Inferior parietal cortex (tissue), 1 donor: ENCODE measurements around the gene TBC1D9B.
"Not testable (repeated sequence)": the region's sequence is repeated elsewhere in the genome, so short reads cannot be mapped to it uniquely, and the experiment has no call there.

Experiments used
- DNase-seq: peaks from one replicate; pipeline ENCODE4 v3.0.0-alpha.2; 2016; ENCODE audit errors: extremely low spot score

Gene TBC1D9B

GRCh38 chr5:179885491-179886090 is 22.1 kb downstream of the TBC1D9B start:
- no peak for DNase-seq

GRCh38 chr5:179883163-179883562 is 24.5 kb downstream of the TBC1D9B start:
- no peak for DNase-seq

DNA sequence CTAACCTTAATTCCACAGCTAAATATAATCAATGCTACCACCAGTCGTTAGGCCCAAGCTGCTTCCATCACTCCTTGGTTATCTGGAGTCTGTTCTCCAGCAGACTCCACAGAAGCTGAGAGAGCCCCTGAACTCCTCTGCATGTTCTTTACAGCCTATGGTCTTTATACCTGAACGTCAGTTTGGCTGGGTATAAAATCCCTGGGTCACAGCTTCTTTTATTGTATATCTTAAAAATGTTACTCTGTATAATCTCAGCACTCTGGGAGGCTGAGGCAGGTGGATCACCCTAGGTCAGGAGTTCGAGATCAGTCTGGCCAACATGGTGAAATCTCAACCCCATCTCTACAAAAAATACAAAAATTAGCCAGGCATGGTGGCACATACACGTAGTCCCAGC is 25.4 kb downstream of the TBC1D9B start:
- DNase-seq: no peak

DNA sequence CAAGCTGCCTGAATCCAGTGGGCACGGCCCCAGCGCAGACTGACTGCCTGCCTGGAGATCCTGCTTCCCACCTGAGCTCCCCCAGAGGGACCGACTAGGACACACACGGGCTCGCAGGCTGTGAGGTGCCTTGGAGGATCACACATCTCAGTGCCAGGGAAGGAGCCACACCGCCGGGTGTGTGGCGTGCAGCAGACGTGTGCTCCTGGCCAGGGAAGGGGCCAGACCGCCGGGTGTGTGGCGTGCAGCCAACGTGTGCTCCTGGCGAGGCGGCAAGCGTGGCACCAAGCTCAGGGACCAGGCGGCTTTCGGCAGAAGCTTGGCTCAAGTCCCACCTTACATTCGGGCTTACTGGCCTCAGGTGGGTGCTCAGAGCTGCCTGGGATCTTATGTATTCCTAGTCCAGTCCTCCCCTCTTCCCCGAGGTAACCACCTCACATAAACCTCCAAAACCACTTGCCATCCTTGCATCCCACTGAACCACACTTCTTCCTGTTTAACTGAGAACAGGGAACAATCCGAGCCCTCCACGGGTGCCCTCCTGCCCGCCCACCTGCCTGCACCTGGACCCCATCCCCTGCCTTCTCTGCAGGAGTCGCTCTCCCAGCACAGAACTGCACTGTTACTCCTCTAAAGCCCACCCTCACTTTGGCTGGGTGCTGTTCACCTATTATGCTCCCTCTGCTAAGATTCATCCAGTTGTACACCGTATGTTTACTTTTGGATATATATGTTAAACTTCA is 26.7 kb downstream of the TBC1D9B start:
- DNase-seq: no peak

DNA sequence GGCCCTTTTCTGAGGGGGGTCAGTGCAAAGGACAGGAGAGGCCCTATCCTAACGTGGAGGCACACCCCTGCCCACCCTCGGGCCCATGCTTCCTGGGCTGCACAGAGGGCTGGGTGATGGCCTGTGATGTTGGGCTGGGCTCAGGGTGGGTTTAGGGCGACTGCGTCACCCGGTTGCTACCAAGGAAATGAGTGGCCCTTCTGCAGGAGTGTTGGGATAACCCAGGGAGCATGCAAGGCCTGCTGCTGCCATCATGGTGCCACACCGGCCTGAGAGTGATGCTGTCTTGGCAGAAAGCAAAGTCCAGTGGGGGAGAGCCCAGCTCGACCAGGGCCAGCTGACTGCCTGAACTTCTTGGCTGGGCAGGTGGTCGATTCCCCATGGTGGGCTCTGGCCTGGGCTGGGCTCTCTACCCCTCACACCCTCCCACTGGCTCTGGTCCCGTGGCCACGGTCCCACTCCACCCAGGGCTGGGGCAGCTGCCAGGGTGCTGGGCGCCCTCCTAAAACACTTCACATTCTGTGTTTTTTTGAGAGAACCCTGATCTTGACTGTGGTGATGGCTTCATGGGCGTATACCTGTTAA is 27.5 kb downstream of the TBC1D9B start:
- DNase-seq: no peak

DNA sequence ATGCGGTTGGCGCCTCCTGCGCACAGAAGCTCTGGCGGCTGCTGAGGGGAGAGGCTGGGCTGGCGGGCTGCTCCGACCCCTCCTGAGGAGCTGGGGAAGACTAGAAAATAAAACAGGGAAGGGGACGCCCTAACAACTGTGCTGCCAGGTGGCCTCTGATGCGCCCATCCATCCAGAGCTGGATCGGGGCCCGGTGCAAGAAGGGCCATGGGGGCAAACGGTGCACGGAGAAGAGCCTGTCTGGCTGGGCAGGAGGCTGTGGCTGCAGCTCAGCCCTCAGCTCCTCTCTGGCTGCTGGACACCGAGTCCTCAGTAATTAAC is 28.0 kb downstream of the TBC1D9B start:
- DNase-seq: no peak

- no peak for DNase-seq
Measured at GRCh38 chr5:179879003-179879689, 28.6 kb downstream of the TBC1D9B start.

- no peak for DNase-seq
Measured at GRCh38 chr5:179878222-179879002, 29.3 kb downstream of the TBC1D9B start.

GRCh38 chr5:179876610-179876952 is 31.1 kb downstream of the TBC1D9B start:
- DNase-seq: no peak

- no peak for DNase-seq
Measured at GRCh38 chr5:179875741-179876609, 31.7 kb downstream of the TBC1D9B start.

DNA sequence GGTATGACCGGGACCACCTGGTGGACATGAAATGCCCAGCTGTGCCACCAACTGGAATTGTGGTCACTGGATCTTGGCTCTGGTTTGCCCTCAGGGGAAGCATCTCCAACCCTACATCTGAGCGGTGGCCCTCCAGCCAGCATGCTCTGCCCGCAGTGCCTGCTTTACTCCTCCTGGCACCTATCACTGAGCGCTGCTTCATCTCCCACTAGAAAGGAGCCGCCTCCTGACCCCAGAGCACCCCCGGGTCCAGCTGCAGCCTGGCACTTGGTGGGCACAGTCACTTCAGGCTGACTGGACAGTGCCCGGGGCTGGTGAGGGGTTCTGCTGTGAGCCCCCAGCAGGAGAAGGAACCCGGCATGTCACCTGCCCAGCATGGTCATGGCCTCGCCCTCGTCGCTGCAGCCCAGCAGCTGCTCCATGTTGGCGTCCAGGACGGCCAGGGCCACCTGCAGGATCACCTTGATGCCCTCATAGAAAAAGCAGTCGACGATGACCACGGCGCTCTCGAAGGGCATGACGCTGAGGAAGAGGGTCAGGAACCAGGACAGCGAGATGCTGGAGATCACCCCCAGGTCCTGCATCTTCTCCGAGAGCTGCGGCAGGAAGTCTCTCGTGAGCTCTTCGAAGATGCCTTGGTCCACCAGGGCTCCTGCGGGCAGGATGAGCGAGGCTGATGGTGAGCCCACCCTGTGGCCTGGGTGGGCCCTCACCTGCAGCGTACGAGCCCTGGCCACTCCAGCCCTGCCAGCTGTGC is 33.0 kb downstream of the TBC1D9B start:
- DNase-seq: no peak

- no peak for DNase-seq
Measured at GRCh38 chr5:179874136-179874535, 33.6 kb downstream of the TBC1D9B start.

- no peak for DNase-seq
Measured at GRCh38 chr5:179873588-179874110, 34.0 kb downstream of the TBC1D9B start.

- no peak for DNase-seq
Measured at GRCh38 chr5:179872828-179873575, 34.7 kb downstream of the TBC1D9B start.

- DNase-seq: no peak
Measured at GRCh38 chr5:179872055-179872827, 35.5 kb downstream of the TBC1D9B start.

DNA sequence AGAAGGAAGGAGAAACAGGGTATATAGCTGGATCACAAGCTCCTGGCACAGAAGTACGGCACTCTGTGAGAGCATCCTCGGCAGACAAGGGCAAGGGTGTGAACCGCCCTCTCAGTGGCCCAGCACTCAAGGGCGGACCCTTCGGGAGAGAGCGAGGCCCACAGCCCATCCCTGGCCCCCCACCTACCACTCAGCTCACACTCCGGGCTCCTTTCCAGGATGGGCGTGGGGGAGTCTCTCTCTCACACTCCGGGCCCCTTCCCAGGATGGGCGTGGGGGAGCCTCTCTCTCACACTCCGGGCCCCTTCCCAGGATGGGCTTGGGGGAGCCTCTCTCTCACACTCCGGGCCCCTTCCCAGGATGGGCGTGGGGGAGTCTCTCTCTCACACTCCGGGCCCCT is 36.2 kb downstream of the TBC1D9B start:
- DNase-seq: not testable (repeated sequence)

DNA sequence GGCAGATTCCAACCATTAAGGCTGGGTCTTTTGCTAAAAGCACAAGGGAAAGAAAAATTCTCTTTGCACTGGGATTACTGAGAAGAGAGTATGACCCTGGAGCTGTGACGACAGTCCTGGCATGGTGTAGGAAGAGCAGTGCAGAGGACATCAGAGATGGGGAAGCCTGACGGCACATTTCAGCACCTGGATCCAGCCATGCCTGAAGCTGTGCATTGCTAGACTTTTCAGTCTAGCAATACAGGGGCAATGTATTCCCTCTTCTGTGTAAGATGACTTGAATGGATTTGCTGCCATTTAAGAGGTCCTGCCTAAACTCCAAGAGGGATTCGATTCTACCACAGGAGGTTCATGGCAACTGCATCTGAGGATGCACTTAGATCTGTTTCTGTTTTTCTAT is 36.7 kb downstream of the TBC1D9B start:
- no peak for DNase-seq

DNA sequence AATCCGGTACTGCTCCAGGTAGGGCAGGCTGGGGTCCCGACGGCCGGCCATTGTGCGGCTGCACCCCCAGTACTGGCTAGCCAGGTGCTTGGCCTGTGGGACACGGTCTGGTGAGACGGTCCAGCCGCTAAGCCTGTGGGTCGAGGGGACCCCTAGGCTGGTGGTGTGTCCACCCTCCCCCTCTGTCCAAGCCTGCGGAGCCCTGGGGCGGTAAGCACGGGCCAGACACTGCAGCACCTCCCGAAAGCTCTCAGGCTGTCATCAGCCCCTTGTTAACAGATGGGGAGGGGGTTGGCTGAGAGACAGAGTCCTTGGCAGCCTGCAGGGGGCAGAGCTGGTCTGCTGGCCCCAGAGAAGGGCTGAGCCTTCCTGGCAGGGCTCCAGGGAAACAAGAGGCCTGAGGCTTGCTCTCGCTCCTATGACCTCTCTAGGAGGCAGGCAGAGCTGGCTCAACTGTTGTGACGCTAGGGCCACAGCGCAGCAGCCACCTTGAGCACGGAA is 37.2 kb downstream of the TBC1D9B start:
- DNase-seq: no peak
